Tibial nerve (tissue), 4 donors: Measurements from ENCODE around the gene PGPEP1. TPM values are rescaled to one million over a fixed set of nuclear protein-coding genes. Genes with fewer than 3 reads are reported as not detected.
A peak's percentile ranks its signal among the peaks of the same experiment; 100 is the strongest.

Source experiments
- DNase-seq, 2 donors: peaks; one replicate each; pipeline ENCODE4 v3.0.0-alpha.2; 2019; ENCODE audit warnings: low spot score in 2 of 2
- H3K27ac ChIP-seq, 4 donors: fragments of 200-600 bp; sonication (generic) in 3 of 4; one replicate each; pipeline ENCODE4 v1.5.1; 2017 to 2019; ENCODE audit warnings: mild to moderate bottlenecking in 1 of 4
- H3K27me3 ChIP-seq, 2 donors: fragments of 200-600 bp; sonication (generic) in 1 of 2; one replicate each; pipeline versions ENCODE4 v1.5.1 to v1.6.0; 2017 to 2019
- H3K36me3 ChIP-seq, 3 donors: fragments of 200-600 bp; sonication (generic); one replicate each; pipeline ENCODE4 v1.5.1; 2018 to 2019
- H3K4me1 ChIP-seq, 4 donors: fragments of 200-600 bp; sonication (generic) in 3 of 4; one replicate each; pipeline ENCODE4 v1.5.1; 2017 to 2019
- H3K4me3 ChIP-seq, 4 donors: fragments of 200-600 bp; sonication (generic) in 3 of 4; one replicate each; pipeline ENCODE4 v1.5.1; 2017 to 2019; ENCODE audit warnings: mild to moderate bottlenecking in 1 of 4, moderate library complexity in 1 of 4
- H3K9me3 ChIP-seq, 4 donors: fragments of 200-600 bp; sonication (generic) in 3 of 4; one replicate each; pipeline ENCODE4 v1.5.1; 2017 to 2019
- EP300 ChIP-seq, 2 donors: sonication (generic); formaldehyde crosslinking; IDR thresholded peaks; one replicate each; pipeline ENCODE4 v1.6.1; 2017; ENCODE audit warnings: antibody characterized with exemption in 2 of 2, mild to moderate bottlenecking in 1 of 2
- POLR2A ChIP-seq, 2 donors: fragments of 450-650 bp; IDR thresholded peaks; one replicate each; pipeline ENCODE4 v1.6.1; 2017; ENCODE audit warnings: antibody characterized with exemption in 2 of 2, mild to moderate bottlenecking in 2 of 2, moderate library complexity in 2 of 2
- WGBS, 2 donors: methylation state at CpG; one replicate each; pipeline ENCODE4 v1.1.5; 2018; 5-methylcytosine and 5-hydroxymethylcytosine counted together
- total RNA-seq, 4 donors: library from RNA; depleted of rRNA; stranded (reverse); fragments of >200 nt; gene quantifications; one replicate each; pipeline ENCODE4 v1.1.0, GENCODE V29; 2016
- TF ChIP-seq, protein P1 (sequence below), 5 experiments: fragments of 200-600 bp in 3 of 5; fragments of 450-650 bp in 2 of 5; sonication (generic) in 3 of 5; IDR thresholded peaks; one replicate each; pipeline ENCODE4 v1.5.1; 2016 to 2019; ENCODE audit warnings: antibody characterized with exemption in 5 of 5, mild to moderate bottlenecking in 3 of 5, moderate library complexity in 2 of 5

The PGPEP1 gene
- total RNA-seq, 4 donors from 2014 or later: 15.9 to 27.9 (median 20.1) TPM

DNA sequence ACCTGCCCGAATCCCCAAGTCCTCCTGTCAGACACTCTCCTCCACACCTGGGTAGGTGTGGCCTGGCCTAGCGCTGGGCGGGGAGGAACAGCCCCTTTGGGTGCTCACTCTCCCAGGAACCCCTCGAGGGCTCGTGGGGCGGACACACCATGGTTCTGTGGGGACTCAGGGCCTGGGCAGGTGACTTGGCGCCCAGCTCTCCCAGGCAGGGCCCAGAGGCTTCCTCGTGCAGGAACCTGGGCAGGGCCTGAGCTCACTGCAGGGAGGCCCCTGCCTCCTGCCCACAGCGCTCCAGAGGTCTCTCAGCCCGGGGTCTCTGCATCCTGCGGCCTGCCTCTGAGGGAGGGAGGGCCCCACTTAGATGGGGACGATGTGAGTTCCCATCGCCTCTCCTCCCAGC is 29.4 kb upstream of the PGPEP1 start:
- peaks cover 0 to 64% (median 19%) of the 10 kb centered on the region in 4 donors for H3K4me1 ChIP-seq
- H3K27me3 ChIP-seq: no peaks in the 10 kb centered on the region
- H3K9me3 ChIP-seq: no peaks in the 10 kb centered on the region
- no peak for DNase-seq
- 90 to 91% methylated on average over 7 to 13 of the region's 13 CpGs for WGBS, 2 donors
- TF ChIP-seq POLR2A (IDR thresholded peaks at IDR 0.05) (no peak), EP300 (IDR thresholded peaks at IDR 0.05) (no peak)
- TF ChIP-seq, protein P1, sequence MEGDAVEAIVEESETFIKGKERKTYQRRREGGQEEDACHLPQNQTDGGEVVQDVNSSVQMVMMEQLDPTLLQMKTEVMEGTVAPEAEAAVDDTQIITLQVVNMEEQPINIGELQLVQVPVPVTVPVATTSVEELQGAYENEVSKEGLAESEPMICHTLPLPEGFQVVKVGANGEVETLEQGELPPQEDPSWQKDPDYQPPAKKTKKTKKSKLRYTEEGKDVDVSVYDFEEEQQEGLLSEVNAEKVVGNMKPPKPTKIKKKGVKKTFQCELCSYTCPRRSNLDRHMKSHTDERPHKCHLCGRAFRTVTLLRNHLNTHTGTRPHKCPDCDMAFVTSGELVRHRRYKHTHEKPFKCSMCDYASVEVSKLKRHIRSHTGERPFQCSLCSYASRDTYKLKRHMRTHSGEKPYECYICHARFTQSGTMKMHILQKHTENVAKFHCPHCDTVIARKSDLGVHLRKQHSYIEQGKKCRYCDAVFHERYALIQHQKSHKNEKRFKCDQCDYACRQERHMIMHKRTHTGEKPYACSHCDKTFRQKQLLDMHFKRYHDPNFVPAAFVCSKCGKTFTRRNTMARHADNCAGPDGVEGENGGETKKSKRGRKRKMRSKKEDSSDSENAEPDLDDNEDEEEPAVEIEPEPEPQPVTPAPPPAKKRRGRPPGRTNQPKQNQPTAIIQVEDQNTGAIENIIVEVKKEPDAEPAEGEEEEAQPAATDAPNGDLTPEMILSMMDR (IDR thresholded peaks at IDR 0.05): no peak
- H3K4me3 ChIP-seq: no peak overlapping the region
- peak overlapping the region in 2 of 4 donors; percentile 61 to 100 for H3K27ac ChIP-seq
- H3K36me3 ChIP-seq: peaks cover 0 to 79% (median 0%) of the 10 kb centered on the region in 3 donors

DNA sequence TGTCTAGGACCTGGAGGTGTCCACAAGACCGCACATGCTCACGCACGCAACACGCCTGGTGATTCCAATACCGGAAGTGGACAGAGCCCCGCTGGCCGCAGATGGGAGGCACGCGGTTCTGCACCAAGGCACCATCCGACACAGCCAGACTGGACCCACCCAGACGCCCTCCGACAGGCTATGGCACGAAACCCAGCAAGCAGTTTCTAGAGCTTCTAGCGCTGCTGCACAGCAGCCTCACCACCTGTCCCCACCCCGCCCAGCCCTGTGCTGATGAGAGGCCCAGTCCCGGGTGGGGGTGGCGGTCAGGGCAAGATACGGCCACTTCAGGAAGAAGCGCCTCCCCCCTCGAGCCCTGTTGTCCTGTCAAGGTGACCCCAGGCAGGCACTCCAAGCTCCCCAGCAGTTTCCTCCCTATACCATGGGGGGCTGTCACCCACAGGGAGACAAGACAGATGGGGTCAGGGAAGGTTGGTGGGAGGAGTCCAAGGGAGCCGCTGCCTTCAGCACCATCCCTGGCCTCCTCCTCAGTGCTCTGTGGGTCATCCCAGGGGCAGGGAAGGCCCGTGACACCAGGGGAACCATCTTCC is 28.8 kb upstream of the PGPEP1 start:
- H3K36me3 ChIP-seq: peaks cover 0 to 79% (median 0%) of the 10 kb centered on the region in 3 donors
- peaks cover 0 to 57% (median 13%) of the 10 kb centered on the region in 4 donors for H3K4me1 ChIP-seq
- TF ChIP-seq, protein P1 (IDR thresholded peaks at IDR 0.05): no peak
- TF ChIP-seq EP300 (IDR thresholded peaks at IDR 0.05) (no peak), POLR2A (IDR thresholded peaks at IDR 0.05) (no peak)
- no peaks in the 10 kb centered on the region for H3K9me3 ChIP-seq
- peak overlapping the region in 2 of 4 donors; percentile 61 to 100 for H3K27ac ChIP-seq
- H3K27me3 ChIP-seq: no peaks in the 10 kb centered on the region
- 82 to 90% methylated on average over 16 to 22 of the region's 22 CpGs for WGBS, 2 donors
- DNase-seq: no peak
- no peak overlapping the region for H3K4me3 ChIP-seq

DNA sequence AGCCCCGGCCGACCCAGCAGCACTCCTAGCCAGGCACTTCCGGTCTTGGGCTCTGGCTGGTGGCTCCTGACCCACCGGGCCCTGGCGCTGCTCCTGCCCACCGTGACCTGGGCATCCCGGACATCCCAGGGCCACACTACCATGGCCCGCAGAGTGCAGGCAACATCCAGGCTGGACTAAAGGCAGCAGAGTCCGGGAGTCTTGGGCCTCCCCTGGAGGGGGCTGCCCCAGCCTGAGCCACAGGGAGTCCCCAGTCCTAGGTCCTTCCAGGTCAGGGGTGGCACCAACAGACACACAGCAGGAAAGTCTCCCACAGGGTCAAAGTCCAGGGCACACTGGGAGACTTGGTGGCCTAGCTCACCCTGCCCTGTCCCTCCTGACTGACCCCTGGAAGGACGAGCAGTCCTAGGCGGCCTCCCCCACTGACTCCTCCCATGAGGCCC is 28.3 kb upstream of the PGPEP1 start:
- H3K27me3 ChIP-seq: no peaks in the 10 kb centered on the region
- no peaks in the 10 kb centered on the region for H3K9me3 ChIP-seq
- H3K36me3 ChIP-seq: peaks cover 0 to 75% (median 0%) of the 10 kb centered on the region in 3 donors
- peaks cover 0 to 52% (median 10%) of the 10 kb centered on the region in 4 donors for H3K4me1 ChIP-seq
- WGBS, 2 donors: 82 to 90% methylated on average over 10 to 11 of the region's 11 CpGs
- H3K4me3 ChIP-seq: no peak overlapping the region
- TF ChIP-seq, protein P1 (IDR thresholded peaks at IDR 0.05): no peak
- TF ChIP-seq EP300 (IDR thresholded peaks at IDR 0.05): no peak
- no peak for TF ChIP-seq POLR2A (IDR thresholded peaks at IDR 0.05)
- peak overlapping the region in 2 of 4 donors; percentile 61 to 100 for H3K27ac ChIP-seq
- no peak for DNase-seq

DNA sequence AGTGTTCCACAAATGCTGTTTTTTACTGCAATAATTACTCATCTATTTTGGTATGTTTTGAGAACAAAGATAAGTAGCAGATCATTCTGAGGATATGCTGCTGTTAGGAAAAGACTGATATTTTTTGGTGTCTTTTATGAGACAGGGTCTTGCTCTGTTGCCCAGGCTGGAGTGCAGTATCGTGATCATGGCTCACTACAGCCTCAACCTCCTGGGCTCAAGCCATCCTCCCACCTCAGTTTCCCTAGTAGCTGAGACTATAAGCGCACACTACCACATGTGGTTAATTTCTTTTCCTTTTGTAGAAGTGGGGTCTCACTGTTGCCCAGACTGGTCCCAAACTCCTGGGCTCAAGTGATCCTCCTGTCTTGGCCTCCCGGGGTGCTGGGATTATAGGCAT is 27.0 kb upstream of the PGPEP1 start:
- H3K9me3 ChIP-seq: no peaks in the 10 kb centered on the region
- H3K4me3 ChIP-seq: no peak overlapping the region
- WGBS, 2 donors: 91 to 100% methylated on average over 3 of the region's 3 CpGs
- no peak for DNase-seq
- peaks cover 0 to 50% (median 8%) of the 10 kb centered on the region in 4 donors for H3K4me1 ChIP-seq
- peaks cover 0 to 64% (median 0%) of the 10 kb centered on the region in 3 donors for H3K36me3 ChIP-seq
- H3K27me3 ChIP-seq: no peaks in the 10 kb centered on the region
- TF ChIP-seq EP300 (IDR thresholded peaks at IDR 0.05): no peak
- TF ChIP-seq POLR2A (IDR thresholded peaks at IDR 0.05): no peak
- TF ChIP-seq, protein P1 (IDR thresholded peaks at IDR 0.05): no peak
- H3K27ac ChIP-seq: no peak overlapping the region

DNA sequence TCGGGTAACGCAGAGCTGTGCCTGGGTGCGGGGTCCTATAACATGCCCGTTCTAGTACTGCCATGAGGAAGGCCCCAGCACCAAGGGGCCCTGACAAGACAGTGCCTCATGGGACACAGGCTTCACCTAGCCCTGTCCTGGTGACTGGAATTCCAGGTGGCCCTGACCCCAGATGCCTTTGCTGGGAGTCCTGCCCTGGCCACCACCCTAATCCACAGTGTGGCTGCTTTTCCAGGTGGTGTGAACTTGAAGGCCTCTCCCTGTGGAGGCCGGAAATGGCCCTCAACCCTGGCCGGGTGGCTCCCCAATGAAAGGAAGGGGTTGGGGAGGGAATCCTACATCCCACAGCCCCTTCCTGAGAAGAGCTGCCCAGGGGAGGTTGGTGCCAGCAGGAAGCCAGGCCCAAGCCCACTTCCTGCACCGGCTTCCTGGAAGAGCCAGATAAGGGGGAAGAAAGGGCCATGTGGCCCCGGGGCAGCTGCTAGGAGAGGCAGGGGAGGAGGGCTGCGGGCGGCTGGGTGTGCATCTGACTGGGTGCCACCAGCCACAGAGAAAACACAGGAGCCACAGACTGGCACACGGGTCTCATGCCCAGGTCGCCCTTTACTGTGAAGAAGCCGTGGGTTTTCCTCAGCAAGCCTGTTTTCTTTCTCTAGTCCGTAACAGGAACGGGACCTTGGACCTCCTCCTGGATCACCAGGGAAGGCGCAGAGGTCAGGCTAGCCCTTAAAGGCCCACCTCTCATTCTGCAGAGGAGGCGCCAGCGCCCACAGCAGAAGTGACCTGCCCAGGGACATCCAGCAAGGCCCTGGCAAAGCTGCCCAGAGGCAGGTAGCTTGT is 22.2 kb upstream of the PGPEP1 start:
- peaks cover 0 to 53% (median 26%) of the 10 kb centered on the region in 4 donors for H3K4me1 ChIP-seq
- no peak for DNase-seq
- 58 to 72% methylated on average over 11 to 18 of the region's 18 CpGs for WGBS, 2 donors
- no peaks in the 10 kb centered on the region for H3K27me3 ChIP-seq
- H3K36me3 ChIP-seq: peaks cover 0 to 17% (median 0%) of the 10 kb centered on the region in 3 donors
- H3K9me3 ChIP-seq: no peaks in the 10 kb centered on the region
- peak in 1 of 2 donors; percentile 34 for TF ChIP-seq EP300 (IDR thresholded peaks at IDR 0.05)
- peak in 1 of 2 donors; percentile 7 for TF ChIP-seq POLR2A (IDR thresholded peaks at IDR 0.05)
- TF ChIP-seq, protein P1 (IDR thresholded peaks at IDR 0.05): no peak
- H3K27ac ChIP-seq: peak overlapping the region; percentile 61 to 87 (median 77)
- no peak overlapping the region for H3K4me3 ChIP-seq
